ENCODE data around the gene MET.
"Not testable (repeated sequence)": the region's sequence is repeated elsewhere in the genome, so short reads cannot be mapped to it uniquely, and the experiment has no call there.

Gene MET

GRCh38 chr7:116671681-116672595, at the start of gene MET:
Gene MET, plus strand, starts transcription at chr7:116672196. Its CDS starts 26,889 bp downstream, at chr7:116699085.
- DNase-seq, result no peak

GRCh38 chr7:116626886-116627285, 45.1 kb upstream of the MET start:
- no peak for DNase-seq

GRCh38 chr7:116629051-116629463, 42.9 kb upstream of the MET start:
- DNase-seq, result no peak

- DNase-seq, result no peak
These were observed 41.6 kb upstream of the MET start for GRCh38 chr7:116630357-116630756.

- DNase-seq, result no peak
These were observed 40.9 kb upstream of the MET start for GRCh38 chr7:116630932-116631671.

- no peak for DNase-seq
These were observed 40.3 kb upstream of the MET start for GRCh38 chr7:116631676-116632075.

- DNase-seq, result no peak
These were observed 39.6 kb upstream of the MET start for GRCh38 chr7:116632384-116632783.

- no peak for DNase-seq
These were observed 38.6 kb upstream of the MET start for GRCh38 chr7:116633131-116633988.

- DNase-seq, result no peak
These were observed 35.0 kb upstream of the MET start for GRCh38 chr7:116636997-116637396.

GRCh38 chr7:116638592-116638991, 33.4 kb upstream of the MET start:
- not testable (repeated sequence) for DNase-seq

GRCh38 chr7:116641551-116642153, 30.3 kb upstream of the MET start:
- no peak for DNase-seq

GRCh38 chr7:116643148-116643547, 28.8 kb upstream of the MET start:
- not testable (repeated sequence) for DNase-seq

- no peak for DNase-seq
These were observed 27.4 kb upstream of the MET start for GRCh38 chr7:116644628-116645027.

GRCh38 chr7:116647290-116647689, 24.7 kb upstream of the MET start:
- DNase-seq, result no peak

GRCh38 chr7:116647861-116648260, 24.1 kb upstream of the MET start:
- no peak for DNase-seq

- no peak for DNase-seq
These were observed 21.6 kb upstream of the MET start for GRCh38 chr7:116650436-116650835.

GRCh38 chr7:116652793-116653192, 19.2 kb upstream of the MET start:
- DNase-seq, result no peak

GRCh38 chr7:116653204-116653603, 18.8 kb upstream of the MET start:
- DNase-seq, result no peak

GRCh38 chr7:116653646-116654045, 18.4 kb upstream of the MET start:
- no peak for DNase-seq

- not testable (repeated sequence) for DNase-seq
These were observed 12.7 kb upstream of the MET start for GRCh38 chr7:116659248-116659647.

- DNase-seq, result no peak
These were observed 10.1 kb upstream of the MET start for GRCh38 chr7:116661865-116662264.

- DNase-seq, result no peak
These were observed 8.3 kb upstream of the MET start for GRCh38 chr7:116663744-116664143.
